Ovary (tissue), 9 donors: Measurements from ENCODE around the gene MVP. TPM values are rescaled to one million over a fixed set of nuclear protein-coding genes. Genes with fewer than 3 reads are reported as not detected.

ENCODE experiments used
- DNase-seq, 5 donors: peaks; one replicate each; pipeline ENCODE4 v3.0.0-alpha.2; 2019 to 2020
- H3K27ac ChIP-seq, 2 donors: fragments of 200-600 bp; one replicate each; pipeline versions ENCODE4 v1.5.1 to v1.8.0; 2019 to 2022
- H3K27me3 ChIP-seq: fragments of 200-600 bp; one replicate; pipeline ENCODE4 v1.8.0; 2022
- H3K36me3 ChIP-seq: fragments of 200-600 bp; sonication (generic); one replicate; pipeline ENCODE4 v1.5.1; 2019
- H3K4me1 ChIP-seq: one replicate; pipeline ENCODE4 v1.8.1; 2013; ENCODE audit warnings: mild to moderate bottlenecking, moderate library complexity; ENCODE audit not compliant: insufficient read depth
- H3K4me3 ChIP-seq: fragments of 200-600 bp; sonication (generic); one replicate; pipeline ENCODE4 v1.5.1; 2017
- H3K9me3 ChIP-seq, 2 donors: fragments of 200-600 bp in 1 of 2; sonication (generic) in 1 of 2; one replicate each; pipeline versions ENCODE4 v1.5.1 to v1.8.1; 2013 to 2019; ENCODE audit warnings: mild to moderate bottlenecking in 1 of 2, moderate library complexity in 1 of 2
- CTCF ChIP-seq, 3 donors: fragments of 450-650 bp in 2 of 3; fragments of 200-600 bp in 1 of 3; IDR thresholded peaks; one replicate each; pipeline versions ENCODE4 v1.5.1 to v1.8.0; 2016 to 2022; ENCODE audit warnings: antibody characterized with exemption in 3 of 3, mild to moderate bottlenecking in 1 of 3
- EP300 ChIP-seq: sonication (generic); formaldehyde crosslinking; IDR thresholded peaks from one replicate; pipeline ENCODE4 v1.6.1; 2017; ENCODE audit warnings: antibody characterized with exemption
- POLR2A ChIP-seq: fragments of 450-650 bp; IDR thresholded peaks from one replicate; pipeline ENCODE4 v1.6.1; 2017; ENCODE audit warnings: antibody characterized with exemption, mild to moderate bottlenecking, moderate library complexity
- WGBS, 3 donors: extraction: QIAGEN DNeasy Blood & Tissue Kit in 1 of 3; methylation state at CpG; one replicate each; pipeline versions ENCODE4 v1.1.5 to v1.1.7; 2013 to 2017; 5-methylcytosine and 5-hydroxymethylcytosine counted together
- intact Hi-C, 4 donors: fragments of 100-400 bp; cut with DNase I; formaldehyde crosslinking; loops; one replicate each; pipeline versions ENCODE4 v1.11.0 to v1.15.1; 2022 to 2023
- polyA plus RNA-seq, 2 donors: library from polyadenylated mRNA; stranded (reverse); fragments of 200-250 nt in 1 of 2; fragments of 350-450 nt in 1 of 2; fragmentation: Illumina TruSeq in 1 of 2; extraction: RNeasy Lipid Tissue Mini Kit (QIAGEN cat#74804) in 1 of 2; gene quantifications; one replicate each; pipeline ENCODE4 v1.2.3, GENCODE V29; 2013 to 2014
- total RNA-seq, 7 donors: library from RNA; depleted of rRNA in 2 of 7; stranded (reverse); fragments of >200 nt in 2 of 7; fragmentation: NEBNext Ultra II Directional in 3 of 7; extraction: Animal tissue kit (Norgen Biotek cat#: 25700) in 3 of 7; gene quantifications; one replicate each; pipeline versions ENCODE4 v1.1.0 to v1.2.4, GENCODE V29; 2016 to 2023
- donor health status: DM: no; HTN: no; CAD: no; lungs with moderate emphysema.
- donor health status: DM: no; HTN: no; CAD: no.
- donor health status: Bipolar disorder and iron deficiency.
- donor health status: DM: yes; HTN: yes; CAD: no.
- donor health status: DM: no; HTN: no; CAD: no.
- donor health status: DM: yes; HTN: yes; CAD: no.

The MVP gene
- total and polyA plus RNA-seq, 9 donors = 56.4 to 191 (median 129) TPM

GRCh38 chr16:29789775-29790182, 30.5 kb upstream of the MVP start:
- Histone ChIP-seq H3K4me1 (peaks cover 14% of the 10 kb centered on the region), H3K27ac (peak overlapping the region; percentile 44 to 78), H3K27me3 (no peaks in the 10 kb centered on the region), H3K9me3 (no peaks in the 10 kb centered on the region), H3K4me3 (peak overlapping the region; percentile 37), H3K36me3 (no peaks in the 10 kb centered on the region)
- intact Hi-C loops = loop anchor here in 2 of 4 donors (2.0 to 10.0 kb wide), 3 partner anchors 25 to 65 kb away; partner anchors contain the start of gene C16orf54 (in 1 of the 2)
- TF ChIP-seq POLR2A = no peak
- no peak for TF ChIP-seq CTCF (IDR thresholded peaks at IDR 0.05)
- TF ChIP-seq EP300 = no peak
- 50 to 58% (median 57%) methylated on average over 20 of the region's 20 CpGs for WGBS, 3 donors
- peak in 3 of 5 donors; percentile 29 to 49 (median 40) for DNase-seq

GRCh38 chr16:29790183-29790948, 29.9 kb upstream of the MVP start, which contains the start of gene KIF22:
Gene KIF22 (plus strand): TSS chr16:29790751. CDS start chr16:29790760, 9 bp downstream.
- H3K27ac ChIP-seq = peak within 1 kb of the TSS; percentile 44 to 78
- H3K4me1 ChIP-seq = peaks cover 14% of the 10 kb centered on the region
- intact Hi-C loops = loop anchor here in 2 of 4 donors (2.0 to 10.0 kb wide), 2 partner anchors 24 to 46 kb away; partner anchors contain the start of gene C16orf54 (in 1 of the 2)
- peak within 1 kb of the TSS; percentile 62 for H3K4me3 ChIP-seq
- no peaks in the 10 kb centered on the region for H3K36me3 ChIP-seq
- H3K9me3 ChIP-seq = no peaks in the 10 kb centered on the region
- WGBS, 3 donors = 0 to 1% (median 1%) methylated on average over 61 to 67 of the region's 67 CpGs
- DNase-seq = peak; percentile 99 to 100 (median 99)
- no peaks in the 10 kb centered on the region for H3K27me3 ChIP-seq
- TF ChIP-seq POLR2A (peak; percentile 48), EP300 (no peak), CTCF (IDR thresholded peaks at IDR 0.05) (peak; percentile 74 to 96 (median 90))

- TF ChIP-seq EP300 (no peak), POLR2A (no peak), CTCF (IDR thresholded peaks at IDR 0.05) (no peak)
- Histone ChIP-seq H3K27ac (no peak overlapping the region), H3K36me3 (no peaks in the 10 kb centered on the region), H3K9me3 (no peaks in the 10 kb centered on the region), H3K27me3 (no peaks in the 10 kb centered on the region), H3K4me1 (peaks cover 11% of the 10 kb centered on the region), H3K4me3 (peak overlapping the region; percentile 62)
- intact Hi-C loops = loop anchor here in 2 of 4 donors (2.0 to 10.0 kb wide), 2 partner anchors 24 to 46 kb away; partner anchors contain the start of gene C16orf54 (in 1 of the 2)
- no peak for DNase-seq
- 2% methylated on average over 31 of the region's 31 CpGs for WGBS, 3 donors
Observed at GRCh38 chr16:29790949-29791844, 29.1 kb upstream of the MVP start.
